AG04449 (cell line): ENCODE data around the gene NR1D2.
"Not testable (repeated sequence)": the region's sequence is repeated elsewhere in the genome, so short reads cannot be mapped to it uniquely, and the experiment has no call there.

Source experiments
- CTCF ChIA-PET: fragments of 350-600 bp; formaldehyde crosslinking; extraction: SDS; loops from one replicate; lab custom pipeline; 2021; ENCODE audit warnings: antibody characterized with exemption; lab: Yijun Ruan, JAX
- POLR2A ChIA-PET: fragments of 400-600, 350-600 bp; formaldehyde crosslinking; extraction: SDS; loops from one replicate; lab custom pipeline; 2020; ENCODE audit warnings: antibody characterized with exemption, inconsistent platforms; lab: Yijun Ruan, JAX
- DNase-seq: peaks from one replicate; pipeline ENCODE4 v3.0.0-alpha.2; 2010; ENCODE audit warnings: low read depth, low spot score
- H3K4me3 ChIP-seq: 2 replicates; pipeline ENCODE4 v1.5.1; 2011; ENCODE audit warnings: low read depth, mild to moderate bottlenecking, control low read depth, low read length
- TF ChIP-seq, protein P1 (sequence below): IDR thresholded peaks from one replicate; pipeline ENCODE4 v1.5.1; 2011; ENCODE audit warnings: mild to moderate bottlenecking, moderate library complexity, low read length, control low read depth, inconsistent platforms; ENCODE audit not compliant: insufficient read depth; ENCODE audit errors: missing control alignments

The NR1D2 gene

DNA sequence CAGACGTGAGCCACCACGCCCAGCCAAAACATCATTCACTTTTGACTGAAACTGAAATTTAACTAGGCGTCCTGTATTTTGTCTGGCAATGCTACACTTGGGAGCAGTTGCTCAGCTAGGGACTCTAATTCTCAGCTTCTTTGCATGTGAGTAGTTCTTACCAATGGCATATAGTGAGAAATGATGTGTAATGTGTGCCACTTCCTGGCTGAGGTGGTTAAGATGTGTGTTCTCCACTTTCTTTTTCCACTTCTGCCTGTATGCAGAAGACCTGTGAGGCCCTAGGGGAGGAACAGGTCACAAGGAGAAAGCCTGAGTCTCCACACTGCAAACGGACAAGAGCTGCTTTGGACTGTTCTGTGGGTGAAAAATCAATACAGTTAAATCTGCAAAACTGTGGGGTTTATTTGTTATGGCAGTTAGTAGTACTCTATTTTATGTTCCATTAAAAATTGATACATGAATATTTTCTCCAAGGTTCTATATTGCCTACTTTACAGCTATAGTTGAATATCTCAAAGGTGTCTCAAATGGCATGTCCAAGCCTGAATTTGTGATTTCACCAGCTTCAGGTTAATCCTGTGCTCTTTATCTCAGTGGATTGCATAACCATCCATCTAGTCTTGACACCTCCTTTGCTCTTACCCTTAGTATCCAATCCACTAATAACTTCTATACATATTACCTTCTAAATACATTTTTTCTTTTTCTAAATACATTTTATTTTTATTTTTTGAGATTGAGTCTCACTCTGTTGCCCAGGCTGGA is 59.3 kb downstream of the NR1D2 start:
- no peak for DNase-seq
- TF ChIP-seq, protein P1, sequence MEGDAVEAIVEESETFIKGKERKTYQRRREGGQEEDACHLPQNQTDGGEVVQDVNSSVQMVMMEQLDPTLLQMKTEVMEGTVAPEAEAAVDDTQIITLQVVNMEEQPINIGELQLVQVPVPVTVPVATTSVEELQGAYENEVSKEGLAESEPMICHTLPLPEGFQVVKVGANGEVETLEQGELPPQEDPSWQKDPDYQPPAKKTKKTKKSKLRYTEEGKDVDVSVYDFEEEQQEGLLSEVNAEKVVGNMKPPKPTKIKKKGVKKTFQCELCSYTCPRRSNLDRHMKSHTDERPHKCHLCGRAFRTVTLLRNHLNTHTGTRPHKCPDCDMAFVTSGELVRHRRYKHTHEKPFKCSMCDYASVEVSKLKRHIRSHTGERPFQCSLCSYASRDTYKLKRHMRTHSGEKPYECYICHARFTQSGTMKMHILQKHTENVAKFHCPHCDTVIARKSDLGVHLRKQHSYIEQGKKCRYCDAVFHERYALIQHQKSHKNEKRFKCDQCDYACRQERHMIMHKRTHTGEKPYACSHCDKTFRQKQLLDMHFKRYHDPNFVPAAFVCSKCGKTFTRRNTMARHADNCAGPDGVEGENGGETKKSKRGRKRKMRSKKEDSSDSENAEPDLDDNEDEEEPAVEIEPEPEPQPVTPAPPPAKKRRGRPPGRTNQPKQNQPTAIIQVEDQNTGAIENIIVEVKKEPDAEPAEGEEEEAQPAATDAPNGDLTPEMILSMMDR, result no peak
- no peak overlapping the region for H3K4me3 ChIP-seq
- CTCF ChIA-PET, result interaction anchor here (1.2 kb wide), 1 partner anchor 233 kb away, joined by 3 read pairs; no protein-coding TSS in a partner anchor
- POLR2A ChIA-PET, result no interaction called here

DNA sequence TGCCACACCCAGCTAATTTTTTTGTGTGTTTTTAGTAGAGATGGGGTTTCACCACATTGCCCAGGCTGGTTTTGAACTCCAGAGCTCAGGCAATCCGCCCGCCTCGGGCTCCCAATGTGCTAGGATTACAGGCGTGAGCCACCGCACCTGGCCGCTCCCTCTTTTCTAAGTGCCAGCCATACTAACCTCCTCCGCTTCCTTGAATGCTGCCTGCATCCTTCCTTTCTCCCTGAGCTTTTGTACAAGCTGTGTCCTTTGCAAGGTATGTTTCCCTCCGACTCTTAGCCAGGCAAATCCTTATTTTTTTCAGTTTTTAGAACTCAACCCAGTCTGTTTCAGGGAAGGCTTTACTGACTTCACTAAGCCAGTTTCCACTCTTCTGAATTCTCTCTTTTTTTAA is 60.6 kb downstream of the NR1D2 start:
- ChIA-PET POLR2A (no interaction called here), CTCF (no interaction called here)
- TF ChIP-seq, protein P1, result no peak

DNA sequence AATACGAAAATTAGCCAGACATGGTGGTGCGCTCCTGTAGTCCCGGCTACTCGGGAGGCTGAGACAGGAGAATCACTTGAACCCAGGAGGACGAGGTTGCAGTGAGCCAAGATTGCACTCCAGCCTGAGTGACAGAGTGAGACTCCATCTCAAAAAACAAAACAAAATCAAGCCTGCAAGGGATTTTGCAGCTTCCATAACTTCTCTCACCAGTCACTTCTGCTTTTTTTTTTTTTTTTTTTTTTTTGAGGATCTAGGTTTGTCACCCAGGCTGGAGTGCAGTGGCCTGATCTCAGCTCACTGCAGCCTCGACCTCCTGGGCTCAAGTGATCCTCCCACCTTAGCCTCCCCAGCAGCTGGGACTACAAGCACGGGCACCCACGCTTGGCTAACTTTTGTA is 65.7 kb downstream of the NR1D2 start:
- DNase-seq, POLR2A ChIA-PET, H3K4me3 ChIP-seq: not testable (repeated sequence)
- CTCF ChIA-PET, result interaction anchor here (1.1 kb wide), 1 partner anchor 11 kb away, joined by 5 read pairs; no protein-coding TSS in a partner anchor

More for the DNA sequence above, 60.6 kb downstream of the NR1D2 start:
- H3K4me3 ChIP-seq, result no peak overlapping the region
- DNase-seq, result no peak

DNA sequence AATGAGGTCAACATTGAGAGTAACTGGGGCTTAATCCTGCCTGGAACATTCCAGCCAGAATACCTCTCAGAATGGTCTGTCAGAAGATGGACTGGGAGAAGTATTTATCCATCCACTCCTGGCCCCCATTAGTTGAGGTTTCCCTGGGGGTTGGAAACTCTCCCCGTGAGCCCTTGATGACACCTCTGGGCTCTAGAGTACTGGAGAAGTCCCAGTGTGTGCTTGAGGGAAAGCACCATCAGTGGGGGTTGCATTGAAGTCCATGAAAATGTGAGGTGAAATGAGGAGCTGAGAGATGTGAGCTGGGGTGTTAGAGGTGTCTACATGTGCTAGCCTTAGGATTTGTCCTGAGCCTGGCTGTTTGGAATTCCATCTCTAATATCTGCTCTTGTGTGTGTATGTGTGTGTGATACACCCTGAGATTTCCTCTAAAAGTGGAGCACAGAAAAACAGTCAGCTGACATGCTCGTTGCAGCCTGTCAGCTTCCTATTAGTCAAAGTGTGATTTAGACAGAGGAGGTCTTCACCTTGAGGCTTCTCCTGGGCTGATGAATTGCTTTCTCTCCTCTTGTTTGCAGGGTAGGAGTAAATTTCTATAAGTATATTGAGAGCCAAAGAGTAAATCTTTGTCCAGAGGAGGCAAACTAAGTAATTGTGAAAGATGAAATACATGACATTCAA is 67.6 kb downstream of the NR1D2 start:
- DNase-seq, result no peak
- POLR2A ChIA-PET, result no interaction called here
- no peak overlapping the region for H3K4me3 ChIP-seq
- TF ChIP-seq, protein P1, result no peak
- CTCF ChIA-PET, result interaction anchor here (0.6 to 1.6 kb wide), 2 partner anchors 13 to 1580 kb away, joined by 3 to 4 read pairs; no protein-coding TSS in a partner anchor

DNA sequence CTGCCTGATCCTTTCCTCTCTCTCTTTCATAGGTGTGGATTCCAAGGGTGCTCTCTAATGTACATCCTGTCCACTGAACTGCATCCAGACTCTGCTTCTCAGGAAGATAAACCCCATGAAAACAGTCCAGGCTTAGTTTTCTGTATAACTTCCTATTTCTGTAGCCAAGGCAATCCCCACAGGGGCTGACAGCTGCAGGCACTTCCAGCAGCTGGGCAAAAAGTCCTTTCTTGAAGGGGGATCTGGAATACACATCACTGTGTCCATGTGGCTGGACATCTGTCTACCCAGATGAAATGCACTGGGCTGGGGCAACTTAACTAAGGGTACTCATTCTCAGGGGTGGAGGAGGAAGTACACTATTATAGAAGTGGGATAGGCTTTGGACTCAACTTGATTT is 72.2 kb downstream of the NR1D2 start:
- no peak for DNase-seq
- ChIA-PET POLR2A (no interaction called here), CTCF (no interaction called here)
- no peak overlapping the region for H3K4me3 ChIP-seq
- TF ChIP-seq, protein P1, result no peak

DNA sequence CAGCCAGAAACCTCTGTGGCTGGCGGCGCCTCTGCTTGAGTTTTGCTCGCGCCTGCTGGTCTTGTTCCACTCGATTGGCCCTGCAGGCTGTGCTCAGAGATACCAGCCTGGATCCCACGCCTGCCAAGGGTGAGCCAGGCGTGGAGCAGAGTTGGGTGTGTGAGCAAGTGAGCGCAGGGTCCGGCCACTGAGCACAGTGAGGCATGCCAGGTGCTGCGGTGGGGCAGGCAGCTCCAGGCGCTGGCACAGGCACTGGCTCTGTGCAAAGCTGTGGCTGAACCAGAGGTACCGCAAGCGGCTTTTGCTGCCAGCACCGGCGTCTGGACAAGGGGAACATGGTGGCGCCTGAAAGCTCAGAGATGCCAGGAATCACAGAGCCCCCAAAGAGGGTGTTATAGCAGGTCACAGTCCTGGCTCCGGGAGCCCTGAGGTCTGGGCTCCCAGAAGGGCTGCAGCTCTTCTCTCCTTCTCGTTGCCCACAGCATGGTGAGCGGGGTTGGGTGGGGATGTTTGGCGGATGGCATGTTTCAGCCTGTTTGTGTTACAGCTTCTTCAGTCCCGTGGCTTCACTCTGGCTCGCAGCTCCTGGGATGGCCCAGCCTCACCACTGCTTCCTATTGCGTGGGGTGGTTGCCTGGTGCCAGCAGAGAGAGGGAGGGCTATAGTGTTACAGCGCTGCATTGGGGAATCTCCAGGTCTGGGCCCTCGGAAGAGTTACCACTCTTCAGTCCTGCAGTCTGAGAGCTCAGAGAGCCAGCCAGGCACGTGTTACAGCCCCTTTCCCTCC is 73.9 kb downstream of the NR1D2 start:
- H3K4me3 ChIP-seq, result no peak overlapping the region
- ChIA-PET CTCF (no interaction called here), POLR2A (no interaction called here)
- no peak for DNase-seq
- TF ChIP-seq, protein P1, result no peak
